DND-41 (cell line): ENCODE measurements around the gene GRIFIN.

Experiments used
- EZH2 ChIP-seq: IDR thresholded peaks from 3 replicates; pipeline ENCODE4 v1.6.1; 2012; ENCODE audit warnings: borderline replicate concordance, low read depth, mild to moderate bottlenecking, moderate library complexity, low read length, inconsistent platforms; ENCODE audit not compliant: severe bottlenecking
- TF ChIP-seq, protein P1 (sequence below): IDR thresholded peaks from 2 replicates; pipeline ENCODE4 v1.5.1; 2012; ENCODE audit warnings: borderline replicate concordance, low read length, moderate library complexity, mild to moderate bottlenecking; ENCODE audit not compliant: poor library complexity, severe bottlenecking; ENCODE audit errors: extremely low read depth

GRCh38 chr7:2507208-2507916 is 31.2 kb upstream of the GRIFIN start:
- TF ChIP-seq, protein P1, sequence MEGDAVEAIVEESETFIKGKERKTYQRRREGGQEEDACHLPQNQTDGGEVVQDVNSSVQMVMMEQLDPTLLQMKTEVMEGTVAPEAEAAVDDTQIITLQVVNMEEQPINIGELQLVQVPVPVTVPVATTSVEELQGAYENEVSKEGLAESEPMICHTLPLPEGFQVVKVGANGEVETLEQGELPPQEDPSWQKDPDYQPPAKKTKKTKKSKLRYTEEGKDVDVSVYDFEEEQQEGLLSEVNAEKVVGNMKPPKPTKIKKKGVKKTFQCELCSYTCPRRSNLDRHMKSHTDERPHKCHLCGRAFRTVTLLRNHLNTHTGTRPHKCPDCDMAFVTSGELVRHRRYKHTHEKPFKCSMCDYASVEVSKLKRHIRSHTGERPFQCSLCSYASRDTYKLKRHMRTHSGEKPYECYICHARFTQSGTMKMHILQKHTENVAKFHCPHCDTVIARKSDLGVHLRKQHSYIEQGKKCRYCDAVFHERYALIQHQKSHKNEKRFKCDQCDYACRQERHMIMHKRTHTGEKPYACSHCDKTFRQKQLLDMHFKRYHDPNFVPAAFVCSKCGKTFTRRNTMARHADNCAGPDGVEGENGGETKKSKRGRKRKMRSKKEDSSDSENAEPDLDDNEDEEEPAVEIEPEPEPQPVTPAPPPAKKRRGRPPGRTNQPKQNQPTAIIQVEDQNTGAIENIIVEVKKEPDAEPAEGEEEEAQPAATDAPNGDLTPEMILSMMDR: no peak
- TF ChIP-seq EZH2: no peak
